Measurements from ENCODE around the gene CDH4. TPM values are rescaled to one million over a fixed set of nuclear protein-coding genes. Genes with fewer than 3 reads are reported as not detected.

The CDH4 gene
- total RNA-seq, 1 donor from 2014 or later = 3.2 TPM

DNA sequence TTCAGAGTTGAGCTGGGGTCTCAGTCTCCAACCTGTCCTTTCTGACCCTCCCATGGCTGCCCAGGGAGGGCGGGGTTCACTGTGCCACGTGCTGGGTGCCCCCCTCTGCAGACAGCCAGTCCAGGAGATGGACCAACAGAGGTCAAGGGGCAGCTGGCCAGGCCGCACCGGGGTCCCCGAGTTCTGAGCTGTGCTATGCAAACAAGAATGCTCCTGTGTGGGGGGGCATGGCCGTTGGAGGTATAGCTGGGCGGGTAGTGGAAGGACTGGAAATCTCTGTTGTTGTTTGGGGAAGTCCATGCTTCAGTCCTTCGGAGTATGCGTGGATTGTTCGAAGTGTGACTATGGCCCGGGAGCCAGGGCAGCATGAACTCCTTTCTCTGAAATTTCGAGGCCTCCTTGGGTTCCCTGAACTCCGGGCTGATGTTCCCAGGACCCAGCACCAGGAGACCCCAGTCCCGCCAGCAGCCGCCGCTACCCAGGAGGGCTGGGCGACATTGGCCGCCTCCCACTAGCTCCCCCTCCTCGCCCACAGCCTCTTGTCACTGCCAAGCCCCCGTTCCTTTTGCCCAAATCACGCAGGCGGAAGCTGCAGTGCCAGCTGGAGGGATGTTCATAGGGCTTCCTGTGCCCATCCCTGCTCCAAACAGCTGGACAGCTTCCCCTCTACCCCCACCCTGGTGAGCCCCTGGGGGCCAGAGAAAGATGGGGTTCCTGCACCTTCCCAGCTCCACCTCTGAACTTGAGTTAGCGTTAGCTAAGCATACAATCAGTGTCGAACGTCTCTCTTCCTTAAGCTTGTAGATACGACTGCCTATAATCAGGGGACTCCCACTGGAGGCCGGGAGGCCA is 687.0 kb downstream of the CDH4 start:
- Mint-ChIP-seq H3K36me3 (ENCODE audit: low read depth, unreplicated experiment) (peaks cover 2% of the 10 kb centered on the region), H3K4me3 (ENCODE audit: unreplicated experiment) (no peak overlapping the region), H3K27me3 (ENCODE audit: low read depth, unreplicated experiment) (peaks cover 10% of the 10 kb centered on the region), H3K27ac (ENCODE audit: unreplicated experiment) (no peak overlapping the region), H3K9me3 (ENCODE audit: unreplicated experiment) (no peaks in the 10 kb centered on the region), H3K4me1 (ENCODE audit: low read depth, unreplicated experiment) (no peaks in the 10 kb centered on the region)
- H3K27me3 ChIP-seq (ENCODE audit: insufficient read depth, low read length) = no peaks in the 10 kb centered on the region
- H3K36me3 ChIP-seq (ENCODE audit: insufficient read depth, low read length) = no peaks in the 10 kb centered on the region
- H3K9me3 ChIP-seq (ENCODE audit: insufficient read depth, low read depth, low read length) = no peaks in the 10 kb centered on the region
- H3K4me2 ChIP-seq (ENCODE audit: low read length) = no peak overlapping the region
- no peak for DNase-seq (ENCODE audit: low read depth)
- H3K9ac ChIP-seq (ENCODE audit: low read length) = no peak overlapping the region
- H2AFZ ChIP-seq (ENCODE audit: low read depth, low read length) = no peak overlapping the region
- H3K4me3 ChIP-seq (ENCODE audit: insufficient read depth, low read depth, low read length) = no peak overlapping the region
- TF ChIP-seq EZH2 (IDR thresholded peaks at IDR 0.05; ENCODE audit: insufficient read depth, low read length) = no peak
- TF ChIP-seq, protein P1, sequence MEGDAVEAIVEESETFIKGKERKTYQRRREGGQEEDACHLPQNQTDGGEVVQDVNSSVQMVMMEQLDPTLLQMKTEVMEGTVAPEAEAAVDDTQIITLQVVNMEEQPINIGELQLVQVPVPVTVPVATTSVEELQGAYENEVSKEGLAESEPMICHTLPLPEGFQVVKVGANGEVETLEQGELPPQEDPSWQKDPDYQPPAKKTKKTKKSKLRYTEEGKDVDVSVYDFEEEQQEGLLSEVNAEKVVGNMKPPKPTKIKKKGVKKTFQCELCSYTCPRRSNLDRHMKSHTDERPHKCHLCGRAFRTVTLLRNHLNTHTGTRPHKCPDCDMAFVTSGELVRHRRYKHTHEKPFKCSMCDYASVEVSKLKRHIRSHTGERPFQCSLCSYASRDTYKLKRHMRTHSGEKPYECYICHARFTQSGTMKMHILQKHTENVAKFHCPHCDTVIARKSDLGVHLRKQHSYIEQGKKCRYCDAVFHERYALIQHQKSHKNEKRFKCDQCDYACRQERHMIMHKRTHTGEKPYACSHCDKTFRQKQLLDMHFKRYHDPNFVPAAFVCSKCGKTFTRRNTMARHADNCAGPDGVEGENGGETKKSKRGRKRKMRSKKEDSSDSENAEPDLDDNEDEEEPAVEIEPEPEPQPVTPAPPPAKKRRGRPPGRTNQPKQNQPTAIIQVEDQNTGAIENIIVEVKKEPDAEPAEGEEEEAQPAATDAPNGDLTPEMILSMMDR (IDR thresholded peaks at IDR 0.05; ENCODE audit: insufficient read depth, low read depth, low read length) = no peak
- no peaks in the 10 kb centered on the region for H4K20me1 ChIP-seq (ENCODE audit: insufficient read depth, low read length)
- FAIRE-seq = no peak
- H3K4me1 ChIP-seq (ENCODE audit: insufficient read depth, low read length) = no peaks in the 10 kb centered on the region
- H3K27ac ChIP-seq (ENCODE audit: low read depth, low read length) = no peak overlapping the region
- H3K79me2 ChIP-seq (ENCODE audit: insufficient read depth, low read length) = no peaks in the 10 kb centered on the region

DNA sequence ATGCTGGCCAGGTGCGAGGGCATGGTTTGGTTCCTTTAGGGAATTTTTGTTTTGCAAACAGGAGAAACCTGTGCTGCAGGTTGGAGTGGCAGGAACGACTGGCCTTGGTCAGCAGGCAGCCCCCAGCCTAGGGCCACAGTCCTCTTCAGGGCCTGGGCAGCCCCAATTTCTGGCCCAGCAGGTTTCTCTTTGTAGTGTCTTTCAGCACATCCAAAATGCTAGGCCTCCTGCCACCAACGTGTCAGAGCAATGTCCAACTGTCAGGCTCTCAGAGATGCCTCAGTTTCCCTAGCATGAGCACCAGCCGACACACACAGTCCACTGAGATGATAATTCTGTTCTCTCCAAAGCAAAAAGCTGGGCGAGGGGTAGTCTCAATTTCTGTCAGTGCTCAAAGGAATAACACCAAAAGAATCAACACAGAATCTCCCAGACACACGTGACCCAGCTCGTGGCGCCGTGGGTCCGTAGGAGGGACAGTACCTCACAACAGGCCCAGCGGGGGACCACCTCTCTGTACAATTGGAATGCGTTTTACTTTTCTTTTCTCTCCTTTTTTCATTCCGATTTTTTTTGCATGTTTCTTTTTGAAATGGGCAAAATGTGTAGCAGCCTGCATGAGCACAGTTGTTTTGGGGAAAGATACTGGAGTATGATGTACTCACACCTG is 687.8 kb downstream of the CDH4 start:
- no peaks in the 10 kb centered on the region for H3K36me3 ChIP-seq (ENCODE audit: insufficient read depth, low read length)
- DNase-seq (ENCODE audit: low read depth) = no peak
- no peak overlapping the region for H2AFZ ChIP-seq (ENCODE audit: low read depth, low read length)
- FAIRE-seq = no peak
- Mint-ChIP-seq H3K27me3 (ENCODE audit: low read depth, unreplicated experiment) (peaks cover 9% of the 10 kb centered on the region), H3K4me3 (ENCODE audit: unreplicated experiment) (no peak overlapping the region), H3K27ac (ENCODE audit: unreplicated experiment) (no peak overlapping the region), H3K36me3 (ENCODE audit: low read depth, unreplicated experiment) (peaks cover under 1% of the 10 kb centered on the region), H3K9me3 (ENCODE audit: unreplicated experiment) (no peaks in the 10 kb centered on the region), H3K4me1 (ENCODE audit: low read depth, unreplicated experiment) (no peaks in the 10 kb centered on the region)
- no peaks in the 10 kb centered on the region for H3K4me1 ChIP-seq (ENCODE audit: insufficient read depth, low read length)
- no peaks in the 10 kb centered on the region for H3K27me3 ChIP-seq (ENCODE audit: insufficient read depth, low read length)
- H3K4me2 ChIP-seq (ENCODE audit: low read length) = no peak overlapping the region
- no peak overlapping the region for H3K4me3 ChIP-seq (ENCODE audit: insufficient read depth, low read depth, low read length)
- H3K9me3 ChIP-seq (ENCODE audit: insufficient read depth, low read depth, low read length) = no peaks in the 10 kb centered on the region
- H3K9ac ChIP-seq (ENCODE audit: low read length) = no peak overlapping the region
- H3K27ac ChIP-seq (ENCODE audit: low read depth, low read length) = no peak overlapping the region
- H3K79me2 ChIP-seq (ENCODE audit: insufficient read depth, low read length) = no peaks in the 10 kb centered on the region
- no peaks in the 10 kb centered on the region for H4K20me1 ChIP-seq (ENCODE audit: insufficient read depth, low read length)
- no peak for TF ChIP-seq EZH2 (IDR thresholded peaks at IDR 0.05; ENCODE audit: insufficient read depth, low read length)
- TF ChIP-seq, protein P1 (IDR thresholded peaks at IDR 0.05; ENCODE audit: insufficient read depth, low read depth, low read length) = no peak

Measured in astrocyte (in vitro differentiated cells and primary cell).